K562 (cell line): ENCODE data around the gene ZNF148. TPM values are rescaled to one million over a fixed set of nuclear protein-coding genes. Genes with fewer than 3 reads are reported as not detected.

Experiments
- ATAC-seq: fragments of 200-7000 bp; cut with Tn5 transposase; 3 replicates; pipeline ENCODE4 v1.9.1; 2020; ENCODE audit warnings: moderate library complexity
- BruUV-seq: library from RNA; stranded (reverse); fragments of 400-500 nt; replicated peaks from 2 replicates; lab custom pipeline; 2021; lab: Mats Ljungman, UMichigan
- CTCF ChIA-PET: fragments of 300-600 bp; formaldehyde crosslinking; extraction: SDS; loops from one replicate; lab custom pipeline; 2021; ENCODE audit warnings: low intra/inter-chr PET ratio; lab: Yijun Ruan, JAX
- POLR2A ChIA-PET: fragments of 300-600, 350-650 bp; sonication (Branson Sonifier 250); formaldehyde crosslinking; extraction: SDS; loops from one replicate; lab custom pipeline; 2021; ENCODE audit warnings: antibody characterized with exemption, inconsistent platforms; lab: Yijun Ruan, JAX
- DNase-seq, 4 experiments: peaks; one replicate each; pipeline versions ENCODE4 v3.0.0 to v3.0.0-alpha.2; 2011 to 2018; ENCODE audit warnings: low spot score in 3 of 4, mixed read lengths in 3 of 4; ENCODE audit errors: extremely low read depth in 1 of 4
- FAIRE-seq: peaks from 2 replicates; lab custom pipeline; 2011; peaks lifted over from hg19 to GRCh38; lab: Jason Lieb, UNC
- H2AFZ ChIP-seq: 2 replicates; pipeline ENCODE4 v1.6.0; 2011; ENCODE audit warnings: low read depth, low read length, control low read depth, inconsistent platforms
- H3K27ac ChIP-seq: fragments of 200-600 bp; 3 replicates; pipeline ENCODE4 v1.8.0; 2011; ENCODE audit warnings: low read depth, mild to moderate bottlenecking, control low read depth, inconsistent platforms, low read length, moderate library complexity, mixed read lengths; ENCODE audit errors: extremely low read depth
- H3K27me3 ChIP-seq, 2 experiments: fragments of 300-600 bp in 1 of 2; 2 replicates in 1 of 2; 3 replicates in 1 of 2; pipeline versions ENCODE4 v1.6.0 to v1.8.0; 2011; ENCODE audit warnings: inconsistent platforms in 2 of 2, low read length in 2 of 2, mild to moderate bottlenecking in 1 of 2, mixed read lengths in 1 of 2, moderate library complexity in 1 of 2; ENCODE audit not compliant: control insufficient read depth in 2 of 2, insufficient read depth in 2 of 2
- H3K36me3 ChIP-seq: fragments of 300-600 bp; 3 replicates; pipeline ENCODE4 v1.8.0; 2011; ENCODE audit warnings: mild to moderate bottlenecking, low read length, inconsistent platforms; ENCODE audit not compliant: control insufficient read depth, insufficient read depth
- H3K4me1 ChIP-seq, 2 experiments: fragments of 200-600 bp in 1 of 2; replicated peaks in 1 of 2; 2 replicates in 1 of 2; 3 replicates in 1 of 2; pipeline versions ENCODE4 v1.5.1 to v1.8.0; 2011; ENCODE audit warnings: inconsistent platforms in 2 of 2, low read length in 2 of 2, mild to moderate bottlenecking in 1 of 2, mixed read lengths in 1 of 2, moderate library complexity in 1 of 2; ENCODE audit not compliant: control insufficient read depth in 2 of 2, insufficient read depth in 2 of 2
- H3K4me2 ChIP-seq: 2 replicates; pipeline ENCODE4 v1.6.1; 2011; ENCODE audit warnings: low read length, control low read depth, inconsistent platforms, mixed read lengths; ENCODE audit not compliant: insufficient read depth
- H3K4me3 ChIP-seq: fragments of 200-600 bp; sonication (generic), shearing (Covaris generic); 2 replicates; pipeline ENCODE4 v1.5.1; 2016; ENCODE audit warnings: control low read depth, inconsistent platforms
- H3K79me2 ChIP-seq: fragments of 200-600 bp; 3 replicates; pipeline ENCODE4 v1.8.0; 2011; ENCODE audit warnings: low read length, inconsistent platforms; ENCODE audit not compliant: control insufficient read depth, insufficient read depth
- H3K9ac ChIP-seq, 2 experiments: 2 replicates each; pipeline versions ENCODE4 v1.6.0 to v1.6.1; 2011; ENCODE audit warnings: low read depth in 2 of 2, low read length in 2 of 2, control low read depth in 1 of 2, inconsistent platforms in 1 of 2, mild to moderate bottlenecking in 1 of 2, mixed read lengths in 1 of 2; ENCODE audit not compliant: insufficient read depth in 1 of 2
- H3K9me1 ChIP-seq: one replicate; pipeline ENCODE4 v1.6.0; 2011; ENCODE audit warnings: inconsistent platforms, mild to moderate bottlenecking, low read length, moderate library complexity; ENCODE audit not compliant: control insufficient read depth, insufficient read depth
- H3K9me3 ChIP-seq: replicated peaks from 2 replicates; pipeline ENCODE4 v1.5.1; 2011; ENCODE audit warnings: low read depth, low read length, inconsistent platforms; ENCODE audit not compliant: control insufficient read depth, insufficient read depth
- H4K20me1 ChIP-seq: replicated peaks from 2 replicates; pipeline ENCODE4 v1.6.1; 2011; ENCODE audit warnings: low read length, inconsistent platforms, mixed read lengths; ENCODE audit not compliant: control insufficient read depth, insufficient read depth
- ESRRA ChIP-seq: fragments of 450-650 bp; IDR thresholded peaks from 2 replicates; pipeline ENCODE4 v1.6.1; 2014; ENCODE audit warnings: low read depth, mild to moderate bottlenecking, moderate library complexity, borderline replicate concordance
- IRF9 ChIP-seq: fragments of 450-650 bp; IDR thresholded peaks from 2 replicates; pipeline ENCODE4 v1.6.1; 2016; ENCODE audit warnings: missing biosample characterization, missing genetic modification characterization
- MAZ ChIP-seq, 2 experiments: fragments of 450-650 bp in 1 of 2; sonication (generic) in 1 of 2; formaldehyde crosslinking; IDR thresholded peaks in 1 of 2; conservative IDR thresholded peaks in 1 of 2; 2 replicates each; pipeline versions ENCODE4 v1.4.0 to v1.5.0; 2020; ENCODE audit warnings: mild to moderate bottlenecking in 1 of 2, missing genetic modification reagents in 1 of 2
- NONO ChIP-seq, 2 experiments: fragments of 200-400 bp in 1 of 2; fragments of 450-650 bp in 1 of 2; formaldehyde crosslinking in 1 of 2; IDR thresholded peaks; 2 replicates each; pipeline ENCODE4 v1.6.1; 2017; ENCODE audit warnings: low read depth in 2 of 2, mild to moderate bottlenecking in 2 of 2, moderate library complexity in 2 of 2, low read length in 1 of 2
- PBX2 ChIP-seq, 2 experiments: IDR thresholded peaks in 1 of 2; conservative IDR thresholded peaks in 1 of 2; 2 replicates each; pipeline ENCODE4 v1.6.1; 2016; ENCODE audit warnings: low read depth in 2 of 2, mild to moderate bottlenecking in 1 of 2, missing compliant biosample characterization in 1 of 2, missing genetic modification characterization in 1 of 2, moderate library complexity in 1 of 2
- RBFOX2 ChIP-seq: fragments of 200-400 bp; formaldehyde crosslinking; IDR thresholded peaks from 2 replicates; pipeline ENCODE4 v1.6.1; 2017; ENCODE audit warnings: low read depth, mild to moderate bottlenecking, low read length, moderate library complexity
- RBM25 ChIP-seq: fragments of 200-400 bp; formaldehyde crosslinking; IDR thresholded peaks from 2 replicates; pipeline ENCODE4 v1.6.1; 2018; ENCODE audit warnings: low read length, low read depth, moderate library complexity; ENCODE audit not compliant: severe bottlenecking
- RNF2 ChIP-seq: sonication (generic); IDR thresholded peaks from 2 replicates; pipeline ENCODE4 v1.6.1; 2016
- TARDBP ChIP-seq: fragments of 450-650 bp; IDR thresholded peaks from 2 replicates; pipeline ENCODE4 v1.6.1; 2016
- TRIM24 ChIP-seq, 2 experiments: fragments of 450-650 bp; IDR thresholded peaks; 2 replicates each; pipeline ENCODE4 v1.6.1; 2016
- ZKSCAN3 ChIP-seq: fragments of 250-450 bp; sonication (Bioruptor Pico); IDR thresholded peaks from 2 replicates; pipeline ENCODE4 v1.4.0; 2020
- ZNF263 ChIP-seq: sonication (generic); formaldehyde crosslinking; IDR thresholded peaks from 2 replicates; pipeline ENCODE4 v1.8.0; 2022; ENCODE audit warnings: mild to moderate bottlenecking, missing genetic modification reagents, borderline replicate concordance
- ZNF347 ChIP-seq: fragments of 450-650 bp; formaldehyde crosslinking; IDR thresholded peaks from 2 replicates; pipeline ENCODE4 v1.4.0; 2020; ENCODE audit warnings: low read depth, mild to moderate bottlenecking, moderate library complexity
- WGBS: fragments of 100-300 bp; shearing (Covaris generic); methylation state at CpG from one replicate; pipeline ENCODE4 v1.1.6; 2016; ENCODE audit warnings: low coverage, mixed read lengths; ENCODE audit not compliant: insufficient coverage; ENCODE audit errors: missing lambda C conversion rate; 5-methylcytosine and 5-hydroxymethylcytosine counted together
- in situ Hi-C: fragments of 300-500 bp; cut with MboI; formaldehyde crosslinking; loops from 4 replicates; pipeline ENCODE4 v1.15.0; 2018; ENCODE audit warnings: inconsistent platforms, mixed read lengths
- intact Hi-C: fragments of 100-400 bp; cut with micrococcal nuclease; formaldehyde crosslinking; loops from 2 replicates; pipeline ENCODE4 v1.14.2; 2022
- polyA plus RNA-seq, 8 experiments: library from polyadenylated mRNA; depleted of rRNA in 4 of 8; stranded (reverse) in 5 of 8; unstranded in 3 of 8; fragments of >200 nt; fragmentation: Nextera tagmentation in 2 of 8; fragmentation: Illumina TruSeq in 1 of 8; extraction: Ambion mirVana in 2 of 8; extraction: Trizol in 1 of 8; gene quantifications; 2 replicates each; pipeline versions ENCODE4 v1.2.1 to v1.2.3, GENCODE V29; 2011 to 2014; ENCODE audit warnings: inconsistent platforms in 1 of 8, missing spikeins in 1 of 8
- total RNA-seq, 7 experiments: library from RNA; depleted of rRNA in 6 of 7; stranded (reverse); fragments of >200 nt in 6 of 7; fragmentation: Illumina TruSeq in 2 of 7; extraction: Trizol in 2 of 7; gene quantifications; 2 replicates each; pipeline versions ENCODE4 v1.2.1 to v1.2.3, GENCODE V29; 2011 to 2021; ENCODE audit warnings: low replicate concordance in 1 of 7

Gene ZNF148
- total and polyA plus RNA-seq, 9 of the 15 experiments (the other 6 are each of a cell fraction or from before 2014, with no cell fraction given) = 2.7 to 15.1 (median 8.3) TPM

- 88% methylated on average over 3 of the region's 3 CpGs for WGBS
- peaks cover 31% of the 10 kb centered on the region; the same call in 2 of the 3 replicates for H3K79me2 ChIP-seq
- no peak overlapping the region for H3K4me3 ChIP-seq
- H3K9ac ChIP-seq = no peak overlapping the region
- ATAC-seq (no peak), DNase-seq (no peak), FAIRE-seq (no peak)
- no peak overlapping the region for H3K27ac ChIP-seq
- no peaks in the 10 kb centered on the region for H3K4me1 ChIP-seq
- BruUV-seq = no TSS peak
- CTCF ChIA-PET = no interaction called here
- no peaks in the 10 kb centered on the region for H3K9me3 ChIP-seq
- no peaks in the 10 kb centered on the region; the same call in 2 of the 3 replicates for H3K36me3 ChIP-seq
- no peak overlapping the region for H3K4me2 ChIP-seq
- no peaks in the 10 kb centered on the region for H3K27me3 ChIP-seq
- intact Hi-C loops (no loop called here), in situ Hi-C loops (no loop called here)
- H4K20me1 ChIP-seq = no peaks in the 10 kb centered on the region
- no peaks in the 10 kb centered on the region for H3K9me1 ChIP-seq
- no peak overlapping the region for H2AFZ ChIP-seq
- TF ChIP-seq TARDBP (no peak), NONO (IDR thresholded peaks at IDR 0.05; ENCODE audit: low read depth in 2 of 2, low read length in 1 of 2) (no peak), TRIM24 (IDR thresholded peaks at IDR 0.05) (no peak), IRF9 (no peak), ZNF347 (CRISPR knock-in tag) (no peak), ZKSCAN3 (CRISPR knock-in tag) (no peak), ZNF263 (CRISPR knock-in tag) (no peak), ESRRA (no peak), RBFOX2 (no peak), RNF2 (no peak), MAZ (CRISPR knock-in tag; conservative IDR thresholded peaks at IDR 0.05 in 1 of 2, IDR thresholded peaks at IDR 0.05 in 1 of 2) (no peak), PBX2 (CRISPR knock-in tag; IDR thresholded peaks at IDR 0.05; ENCODE audit: low read depth) (no peak), PBX2 (tag; conservative IDR thresholded peaks at IDR 0.05; ENCODE audit: low read depth) (no peak), RBM25 (no peak)
- POLR2A ChIA-PET = no interaction called here
Measured at GRCh38 chr3:125300416-125300815, 74.7 kb downstream of the ZNF148 start.
